Measurements from ENCODE around the gene HS3ST6.
"Not testable (repeated sequence)": the region's sequence is repeated elsewhere in the genome, so short reads cannot be mapped to it uniquely, and the experiment has no call there.

HS3ST6 gene

DNA sequence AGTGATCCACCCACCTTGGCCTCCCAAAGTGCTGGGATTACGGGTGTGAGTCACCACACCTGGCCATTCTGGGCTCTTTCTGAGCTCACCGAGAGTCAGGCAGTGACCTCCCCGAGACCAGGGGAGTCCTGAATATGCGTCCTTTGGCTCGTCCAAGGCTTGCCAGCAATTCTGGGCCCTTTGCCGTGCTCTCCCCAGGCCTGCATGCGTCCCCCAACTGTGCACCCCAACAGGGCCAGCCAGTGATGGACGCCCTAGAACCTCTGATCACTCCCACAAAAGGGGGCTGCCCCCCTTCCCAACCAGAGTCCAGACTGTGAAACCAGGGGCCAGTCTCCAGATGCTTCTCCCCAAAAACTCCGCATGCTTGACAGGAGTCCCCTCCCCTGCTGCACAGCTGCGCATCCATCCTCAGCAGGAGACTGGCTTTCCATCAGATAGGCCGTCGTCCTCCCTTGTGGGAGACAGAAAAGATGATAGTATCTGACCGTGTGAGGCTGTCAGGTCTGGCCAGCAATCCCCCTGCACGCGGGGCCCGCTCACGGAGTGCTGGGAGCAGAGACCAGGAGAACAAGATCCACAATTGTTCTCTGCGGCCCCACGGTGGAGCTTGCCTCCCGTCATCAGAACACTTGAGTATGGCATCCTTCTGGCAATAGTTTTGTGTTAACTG is 15.5 kb downstream of the HS3ST6 start:
- Histone ChIP-seq H3K18ac (ENCODE audit: low read length) (no peak overlapping the region), H2AK5ac (ENCODE audit: low read length) (no peak overlapping the region), H3K4ac (ENCODE audit: low read depth, low read length) (no peak overlapping the region), H2BK12ac (ENCODE audit: low read length) (no peak overlapping the region), H3K27me3 (ENCODE audit: insufficient read depth, low read length) (no peaks in the 10 kb centered on the region), H3K27ac (ENCODE audit: low read depth, low read length) (no peak overlapping the region), H3K4me1 (ENCODE audit: control insufficient read depth in 1 of 2, insufficient read depth in 2 of 2, low read length in 2 of 2) (no peaks in the 10 kb centered on the region), H3K36me3 (ENCODE audit: control insufficient read depth in 1 of 2, insufficient read depth in 2 of 2, low read length in 2 of 2) (no peaks in the 10 kb centered on the region), H3K79me1 (ENCODE audit: low read length) (no peaks in the 10 kb centered on the region), H3K14ac (ENCODE audit: low read length) (no peak overlapping the region), H4K12ac (ENCODE audit: low read depth, low read length) (no peak overlapping the region), H2AFZ (ENCODE audit: insufficient read depth, low read length, poor library complexity) (no peak overlapping the region), H3K79me2 (ENCODE audit: control insufficient read depth, insufficient read depth, low read length, poor library complexity) (no peaks in the 10 kb centered on the region), H2BK5ac (ENCODE audit: low read depth, low read length, poor library complexity) (no peak overlapping the region), H4K8ac (ENCODE audit: low read depth, low read length) (no peak overlapping the region), H3K9me3 (ENCODE audit: insufficient read depth, low read depth, low read length) (no peaks in the 10 kb centered on the region), H3K9ac (ENCODE audit: low read length) (no peak overlapping the region), H4K91ac (ENCODE audit: low read depth, low read length) (no peak overlapping the region), H3K4me2 (ENCODE audit: low read length) (no peak overlapping the region), H3K23ac (ENCODE audit: low read length) (no peak overlapping the region), H2BK120ac (ENCODE audit: insufficient read depth, low read length, poor library complexity) (no peak overlapping the region), H3K4me3 (ENCODE audit: low read depth, low read length) (no peak overlapping the region)
- no CpG with 5 or more reads among the region's 20 CpGs for WGBS (ENCODE audit: extremely low coverage, insufficient coverage, insufficient read length)
- DNase-seq, result peak in 1 of 2 donors; percentile 34

- no peak overlapping the region for H4K12ac ChIP-seq (ENCODE audit: low read depth, low read length)
- no peaks in the 10 kb centered on the region for H3K36me3 ChIP-seq (ENCODE audit: control insufficient read depth in 1 of 2, insufficient read depth in 2 of 2, low read length in 2 of 2)
- no peak overlapping the region for H2AFZ ChIP-seq (ENCODE audit: insufficient read depth, low read length, poor library complexity)
- no peaks in the 10 kb centered on the region for H3K79me2 ChIP-seq (ENCODE audit: control insufficient read depth, insufficient read depth, low read length, poor library complexity)
- no peak overlapping the region for H3K18ac ChIP-seq (ENCODE audit: low read length)
- H3K27me3 ChIP-seq (ENCODE audit: insufficient read depth, low read length), result no peaks in the 10 kb centered on the region
- no CpG with 5 or more reads among the region's 9 CpGs for WGBS (ENCODE audit: extremely low coverage, insufficient coverage, insufficient read length)
- H3K23ac ChIP-seq (ENCODE audit: low read length), result no peak overlapping the region
- H3K9ac ChIP-seq (ENCODE audit: low read length), result no peak overlapping the region
- no peak overlapping the region for H3K27ac ChIP-seq (ENCODE audit: low read depth, low read length)
- H3K4me1 ChIP-seq (ENCODE audit: control insufficient read depth in 1 of 2, insufficient read depth in 2 of 2, low read length in 2 of 2), result no peaks in the 10 kb centered on the region
- no peaks in the 10 kb centered on the region for H3K79me1 ChIP-seq (ENCODE audit: low read length)
- no peak overlapping the region for H2BK5ac ChIP-seq (ENCODE audit: low read depth, low read length, poor library complexity)
- H4K8ac ChIP-seq (ENCODE audit: low read depth, low read length), result no peak overlapping the region
- H2AK5ac ChIP-seq (ENCODE audit: low read length), result no peak overlapping the region
- no peak overlapping the region for H2BK120ac ChIP-seq (ENCODE audit: insufficient read depth, low read length, poor library complexity)
- H3K4me2 ChIP-seq (ENCODE audit: low read length), result no peak overlapping the region
- H4K91ac ChIP-seq (ENCODE audit: low read depth, low read length), result no peak overlapping the region
- no peaks in the 10 kb centered on the region for H3K9me3 ChIP-seq (ENCODE audit: insufficient read depth, low read depth, low read length)
- peak; percentile 77 for DNase-seq
- no peak overlapping the region for H2BK12ac ChIP-seq (ENCODE audit: low read length)
- H3K4me3 ChIP-seq (ENCODE audit: low read depth, low read length), result no peak overlapping the region
- H3K4ac ChIP-seq (ENCODE audit: low read depth, low read length), result no peak overlapping the region
- no peak overlapping the region for H3K14ac ChIP-seq (ENCODE audit: low read length)
Measured at GRCh38 chr16:1900452-1900774, 17.8 kb downstream of the HS3ST6 start.

DNA sequence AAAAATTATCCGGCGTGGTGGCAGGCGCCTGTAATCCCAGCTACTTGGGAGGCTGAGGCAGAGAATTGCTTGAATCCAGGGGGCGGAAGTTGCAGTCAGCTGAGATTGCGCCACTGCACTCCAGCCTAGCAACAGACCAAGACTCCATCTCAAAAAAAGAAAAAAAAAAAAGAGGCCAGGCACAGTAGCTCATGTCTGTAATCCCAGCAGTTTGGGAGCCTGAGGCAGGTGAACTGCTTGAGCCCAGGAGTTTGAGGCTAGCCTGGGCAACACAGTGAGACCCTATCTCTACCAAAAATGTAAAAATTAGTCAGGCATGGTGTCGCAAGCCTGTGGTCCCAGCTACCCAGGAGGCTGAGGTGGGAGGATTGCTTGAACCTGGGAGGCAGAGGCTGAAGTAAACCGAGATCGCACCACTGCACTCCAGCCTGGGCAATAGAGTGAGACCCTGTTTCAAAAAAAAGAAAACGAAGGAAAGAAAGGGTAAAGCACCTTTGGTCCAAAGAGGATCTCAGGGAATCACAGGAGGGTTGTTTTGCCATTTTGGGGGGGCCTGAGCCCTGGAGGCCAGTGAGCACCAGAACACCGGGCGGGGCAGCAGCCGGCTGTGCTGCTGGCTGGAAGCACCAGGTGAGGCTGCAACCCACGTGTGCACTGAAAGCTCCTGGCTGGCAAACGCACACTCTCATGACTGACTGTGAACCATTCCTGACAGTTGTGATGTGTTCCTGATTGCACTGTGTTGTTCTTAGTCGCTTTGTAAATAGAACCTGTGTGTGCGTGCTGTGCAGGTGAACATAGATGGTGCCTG is 18.4 kb downstream of the HS3ST6 start:
- DNase-seq, result peak; percentile 58 to 78
- H4K91ac ChIP-seq (ENCODE audit: low read depth, low read length), result no peak overlapping the region
- H3K79me2 ChIP-seq (ENCODE audit: control insufficient read depth, insufficient read depth, low read length, poor library complexity), result no peaks in the 10 kb centered on the region
- no peak overlapping the region for H2BK120ac ChIP-seq (ENCODE audit: insufficient read depth, low read length, poor library complexity)
- H3K27ac ChIP-seq (ENCODE audit: low read depth, low read length), result no peak overlapping the region
- no peaks in the 10 kb centered on the region for H3K36me3 ChIP-seq (ENCODE audit: control insufficient read depth in 1 of 2, insufficient read depth in 2 of 2, low read length in 2 of 2)
- H3K4me2 ChIP-seq (ENCODE audit: low read length), result no peak overlapping the region
- H3K9ac ChIP-seq (ENCODE audit: low read length), result no peak overlapping the region
- H3K4ac ChIP-seq (ENCODE audit: low read depth, low read length), result no peak overlapping the region
- WGBS (ENCODE audit: extremely low coverage, insufficient coverage, insufficient read length), result no CpG with 5 or more reads among the region's 16 CpGs
- H3K9me3 ChIP-seq (ENCODE audit: insufficient read depth, low read depth, low read length), result peaks cover 1% of the 10 kb centered on the region
- H4K8ac ChIP-seq (ENCODE audit: low read depth, low read length), result no peak overlapping the region
- no peak overlapping the region for H4K12ac ChIP-seq (ENCODE audit: low read depth, low read length)
- no peak overlapping the region for H2AK5ac ChIP-seq (ENCODE audit: low read length)
- H3K27me3 ChIP-seq (ENCODE audit: insufficient read depth, low read length), result no peaks in the 10 kb centered on the region
- no peak overlapping the region for H3K18ac ChIP-seq (ENCODE audit: low read length)
- no peaks in the 10 kb centered on the region for H3K79me1 ChIP-seq (ENCODE audit: low read length)
- H3K23ac ChIP-seq (ENCODE audit: low read length), result no peak overlapping the region
- no peak overlapping the region for H3K14ac ChIP-seq (ENCODE audit: low read length)
- no peak overlapping the region for H2BK5ac ChIP-seq (ENCODE audit: low read depth, low read length, poor library complexity)
- H3K4me3 ChIP-seq (ENCODE audit: low read depth, low read length), result no peak overlapping the region
- H2AFZ ChIP-seq (ENCODE audit: insufficient read depth, low read length, poor library complexity), result no peak overlapping the region
- no peaks in the 10 kb centered on the region for H3K4me1 ChIP-seq (ENCODE audit: control insufficient read depth in 1 of 2, insufficient read depth in 2 of 2, low read length in 2 of 2)
- no peak overlapping the region for H2BK12ac ChIP-seq (ENCODE audit: low read length)

DNA sequence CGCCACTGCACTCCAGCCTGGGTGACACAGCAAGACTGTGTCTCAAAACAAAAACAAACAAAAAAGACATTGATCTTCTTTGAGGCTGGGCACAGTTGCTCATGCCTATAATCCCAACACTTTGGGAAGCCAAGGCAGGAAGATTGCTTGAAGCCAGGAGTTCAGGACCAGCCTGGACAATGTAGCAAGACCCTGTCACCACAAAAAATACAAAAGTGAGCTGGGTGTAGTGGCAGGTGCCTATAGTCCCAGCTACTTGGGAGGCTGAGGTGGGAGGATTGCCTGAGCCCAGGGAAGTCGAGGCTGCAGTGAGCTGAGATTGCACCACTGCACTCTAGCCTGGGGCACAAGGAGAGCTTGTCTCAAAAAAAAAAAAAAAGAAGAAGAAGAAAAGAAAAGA is 20.5 kb downstream of the HS3ST6 start:
- H4K8ac ChIP-seq (ENCODE audit: low read depth, low read length); H3K4me2 ChIP-seq (ENCODE audit: low read length); H2AK5ac ChIP-seq (ENCODE audit: low read length); H3K18ac ChIP-seq (ENCODE audit: low read length); H3K36me3 ChIP-seq (ENCODE audit: control insufficient read depth in 1 of 2, insufficient read depth in 2 of 2, low read length in 2 of 2); H3K27me3 ChIP-seq (ENCODE audit: insufficient read depth, low read length); DNase-seq; H3K9me3 ChIP-seq (ENCODE audit: insufficient read depth, low read depth, low read length); H2AFZ ChIP-seq (ENCODE audit: insufficient read depth, low read length, poor library complexity); H3K4me1 ChIP-seq (ENCODE audit: control insufficient read depth in 1 of 2, insufficient read depth in 2 of 2, low read length in 2 of 2); H4K91ac ChIP-seq (ENCODE audit: low read depth, low read length); H3K27ac ChIP-seq (ENCODE audit: low read depth, low read length); H3K9ac ChIP-seq (ENCODE audit: low read length); H3K4me3 ChIP-seq (ENCODE audit: low read depth, low read length); H3K79me2 ChIP-seq (ENCODE audit: control insufficient read depth, insufficient read depth, low read length, poor library complexity); H3K23ac ChIP-seq (ENCODE audit: low read length); H3K4ac ChIP-seq (ENCODE audit: low read depth, low read length); H4K12ac ChIP-seq (ENCODE audit: low read depth, low read length); H2BK120ac ChIP-seq (ENCODE audit: insufficient read depth, low read length, poor library complexity); H2BK12ac ChIP-seq (ENCODE audit: low read length); H2BK5ac ChIP-seq (ENCODE audit: low read depth, low read length, poor library complexity); H3K79me1 ChIP-seq (ENCODE audit: low read length); H3K14ac ChIP-seq (ENCODE audit: low read length): not testable (repeated sequence)
- WGBS (ENCODE audit: extremely low coverage, insufficient coverage, insufficient read length), result no CpG with 5 or more reads among the region's 2 CpGs
